ENCODE data around the gene PLAAT5.
"Not testable (repeated sequence)": the region's sequence is repeated elsewhere in the genome, so short reads cannot be mapped to it uniquely, and the experiment has no call there.

PLAAT5 gene, protein sequence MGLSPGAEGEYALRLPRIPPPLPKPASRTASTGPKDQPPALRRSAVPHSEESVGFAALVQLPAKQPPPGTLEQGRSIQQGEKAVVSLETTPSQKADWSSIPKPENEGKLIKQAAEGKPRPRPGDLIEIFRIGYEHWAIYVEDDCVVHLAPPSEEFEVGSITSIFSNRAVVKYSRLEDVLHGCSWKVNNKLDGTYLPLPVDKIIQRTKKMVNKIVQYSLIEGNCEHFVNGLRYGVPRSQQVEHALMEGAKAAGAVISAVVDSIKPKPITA

DNA sequence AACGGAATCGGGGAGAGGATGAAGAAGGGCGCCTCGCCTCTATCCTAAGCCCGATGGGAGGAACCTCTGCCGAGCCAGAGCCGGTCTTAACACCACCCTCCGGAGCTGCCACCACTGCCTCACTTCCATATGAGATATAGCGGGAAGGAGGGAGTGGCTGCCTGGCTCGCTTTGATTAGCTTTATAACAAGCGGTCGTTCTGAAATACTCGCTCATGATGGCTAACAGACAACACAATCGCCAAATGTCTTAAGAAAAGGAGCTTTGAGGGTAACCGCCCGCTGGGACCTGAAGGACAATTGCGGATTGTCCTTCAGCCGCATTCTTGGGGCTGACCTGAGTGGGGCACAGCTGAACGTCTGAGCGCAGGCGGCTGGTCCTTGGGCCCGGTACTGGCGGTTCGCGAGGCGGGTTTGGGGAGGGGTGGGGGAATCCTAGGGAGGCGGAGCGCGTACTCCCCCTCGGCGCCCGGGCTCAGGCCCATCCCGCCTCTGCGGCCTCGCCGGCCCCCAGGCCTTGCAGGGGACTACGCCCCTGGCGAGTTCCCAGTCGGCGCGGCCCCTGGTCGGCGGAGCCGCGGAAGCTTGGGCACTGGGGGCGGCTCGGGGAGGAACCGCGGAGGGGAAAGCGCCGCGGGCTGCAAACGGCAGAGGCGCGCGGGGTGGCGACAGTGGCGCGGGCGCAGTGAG, at the start of gene PLAAT5:
Gene PLAAT5 (minus strand): TSS at position 617 of the 689 bp plus-strand sequence. CDS start 133 bp downstream, at position 484.
- no peak for DNase-seq (ENCODE audit: low spot score)

DNA sequence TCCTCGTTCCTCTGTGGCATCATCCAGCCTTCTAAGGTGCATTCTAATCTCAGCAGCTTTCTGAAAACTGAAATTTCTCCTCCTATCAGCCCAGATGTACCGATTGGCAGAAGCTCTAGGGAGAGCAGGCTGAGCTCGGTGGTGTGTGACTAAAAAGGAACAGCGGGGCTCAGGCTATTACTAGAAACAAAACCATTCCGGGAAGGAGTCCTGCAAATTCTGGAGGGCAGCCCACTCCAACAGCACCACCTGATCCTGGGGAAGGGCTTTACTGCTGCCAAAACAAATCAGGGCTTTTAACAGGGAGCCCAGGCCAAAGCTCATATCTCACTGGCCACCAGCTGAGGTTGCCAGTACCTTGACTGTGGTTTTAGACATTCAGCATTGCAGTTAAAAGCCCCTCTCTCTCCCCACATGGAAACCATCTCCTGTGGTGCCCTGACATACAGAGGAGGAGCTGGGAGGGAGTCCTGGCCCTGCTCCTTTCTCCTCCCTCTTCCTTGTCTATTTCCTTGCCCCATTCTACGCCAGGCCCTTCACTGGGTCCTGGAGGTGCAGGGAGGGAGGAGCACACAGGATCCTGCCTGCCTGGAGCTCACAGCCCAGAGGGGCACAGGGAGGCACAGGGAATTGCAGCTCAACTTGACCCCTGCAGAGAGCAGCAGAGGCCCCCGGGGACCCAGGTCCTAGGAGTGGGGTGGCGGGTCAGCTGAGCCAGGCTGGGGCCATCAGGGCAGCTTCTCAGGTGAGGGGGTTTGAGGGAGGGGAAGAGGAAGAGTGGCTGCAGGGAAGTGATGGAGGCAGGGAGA, 46.5 kb upstream of the PLAAT5 start:
- DNase-seq (ENCODE audit: low spot score) = no peak

DNA sequence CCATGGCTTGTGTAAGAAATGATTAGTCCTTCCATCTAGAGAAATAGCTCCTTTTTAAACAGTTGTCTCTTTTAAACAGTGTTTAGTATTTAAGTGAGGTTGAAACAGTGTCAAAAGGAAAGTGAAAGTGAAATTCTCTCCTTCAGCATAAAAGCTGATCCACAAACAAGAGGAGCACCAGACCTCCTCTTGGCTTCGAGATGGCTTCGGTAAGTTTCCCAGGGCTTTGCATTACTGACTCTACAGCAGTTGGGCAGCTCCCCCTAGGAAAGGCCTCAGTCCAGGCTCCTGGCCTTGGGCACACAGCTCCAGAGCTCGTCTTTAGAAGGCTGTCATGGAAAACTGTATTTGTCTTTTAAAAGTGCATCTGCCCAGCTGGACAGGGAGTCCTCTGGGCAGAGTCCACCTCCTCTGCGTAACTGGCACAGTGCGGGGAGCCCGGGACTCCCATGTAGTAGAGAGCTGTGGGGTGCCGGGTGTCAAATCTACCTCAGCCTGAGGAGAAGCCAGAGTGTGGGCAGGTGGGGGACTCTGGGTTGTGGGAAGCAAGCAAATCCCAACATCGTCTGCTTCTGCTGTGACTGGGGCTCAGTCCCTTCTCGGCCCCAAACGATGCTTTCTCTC, 45.8 kb upstream of the PLAAT5 start, which contains the start of gene PLAAT4:
Gene PLAAT4 (plus strand): TSS at position 140 of the 624 bp plus-strand sequence. CDS start 61 bp downstream, at position 201.
- DNase-seq (ENCODE audit: low spot score) = peak; percentile 58

GRCh38 chr11:63535734-63536133, 44.8 kb upstream of the PLAAT5 start:
- DNase-seq (ENCODE audit: low spot score) = no peak

GRCh38 chr11:63534895-63535461, 44.0 kb upstream of the PLAAT5 start:
- no peak for DNase-seq (ENCODE audit: low spot score)

- no peak for DNase-seq (ENCODE audit: low spot score)
These were observed 43.1 kb upstream of the PLAAT5 start for GRCh38 chr11:63534076-63534475.

GRCh38 chr11:63532799-63533475, 42.0 kb upstream of the PLAAT5 start:
- DNase-seq (ENCODE audit: low spot score) = no peak

- DNase-seq (ENCODE audit: low spot score) = no peak
These were observed 41.1 kb upstream of the PLAAT5 start for GRCh38 chr11:63532117-63532516.

GRCh38 chr11:63531074-63531792, 40.3 kb upstream of the PLAAT5 start:
- DNase-seq (ENCODE audit: low spot score) = peak; percentile 63

DNA sequence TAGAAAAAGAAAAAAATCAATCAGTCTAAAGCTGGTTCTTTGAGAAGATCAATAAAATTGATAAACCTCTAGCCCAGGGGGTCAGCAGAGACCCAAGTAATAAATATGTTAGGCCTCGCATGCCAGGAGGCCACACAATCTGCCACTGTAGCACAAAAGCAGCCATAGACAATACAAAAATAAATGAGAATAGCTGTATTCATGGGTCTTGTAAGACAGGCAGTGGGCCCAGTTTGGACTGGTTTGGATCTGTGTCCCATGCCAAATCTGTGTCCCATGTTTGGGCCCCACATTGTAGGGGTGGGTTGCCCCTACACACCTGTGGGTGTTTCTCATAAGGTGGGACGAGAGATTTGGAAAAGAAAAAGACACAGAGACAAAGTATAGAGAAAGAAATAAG, 39.1 kb upstream of the PLAAT5 start:
- DNase-seq (ENCODE audit: low spot score) = no peak

DNA sequence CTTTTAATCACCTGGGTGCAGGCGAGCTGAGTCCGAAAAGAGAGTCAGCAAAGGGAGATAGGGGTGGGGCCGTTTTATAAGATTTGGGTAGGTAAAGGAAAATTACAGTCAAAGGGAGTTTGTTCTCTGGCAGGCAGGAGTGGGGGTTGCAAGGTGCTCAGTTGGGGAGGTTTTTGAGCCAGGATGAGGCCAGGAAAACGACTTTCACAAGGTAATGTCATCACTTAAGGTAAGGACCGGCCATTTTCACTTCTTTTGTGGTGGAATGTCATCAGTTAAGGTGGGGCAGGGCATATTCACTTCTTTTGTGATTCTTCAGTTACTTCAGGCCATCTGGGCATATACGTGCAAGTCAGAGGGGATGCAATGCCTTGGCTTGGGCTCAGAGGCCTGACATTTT, 38.4 kb upstream of the PLAAT5 start:
- not testable (repeated sequence) for DNase-seq (ENCODE audit: low spot score)

GRCh38 chr11:63528729-63529278, 37.8 kb upstream of the PLAAT5 start:
- DNase-seq (ENCODE audit: low spot score) = not testable (repeated sequence)

DNA sequence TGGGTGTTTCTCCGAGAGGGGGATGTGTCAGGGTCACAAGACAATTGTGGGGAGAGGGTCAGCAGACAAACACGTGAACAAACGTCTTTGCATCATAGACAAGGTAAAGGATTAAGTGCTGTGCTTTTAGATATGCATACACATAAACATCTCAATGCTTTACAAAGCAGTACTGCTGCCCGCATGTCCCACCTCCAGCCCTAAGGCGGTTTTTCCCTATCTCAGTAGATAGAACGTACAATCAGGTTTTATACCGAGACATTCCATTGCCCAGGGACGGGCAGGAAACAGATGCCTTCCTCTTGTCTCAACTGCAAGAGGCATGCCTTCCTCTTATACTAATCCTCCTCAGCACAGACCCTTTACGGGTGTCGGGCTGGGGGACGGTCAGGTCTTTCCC, 37.2 kb upstream of the PLAAT5 start:
- DNase-seq (ENCODE audit: low spot score) = not testable (repeated sequence)

GRCh38 chr11:63527667-63528066, 36.7 kb upstream of the PLAAT5 start:
- no peak for DNase-seq (ENCODE audit: low spot score)

DNA sequence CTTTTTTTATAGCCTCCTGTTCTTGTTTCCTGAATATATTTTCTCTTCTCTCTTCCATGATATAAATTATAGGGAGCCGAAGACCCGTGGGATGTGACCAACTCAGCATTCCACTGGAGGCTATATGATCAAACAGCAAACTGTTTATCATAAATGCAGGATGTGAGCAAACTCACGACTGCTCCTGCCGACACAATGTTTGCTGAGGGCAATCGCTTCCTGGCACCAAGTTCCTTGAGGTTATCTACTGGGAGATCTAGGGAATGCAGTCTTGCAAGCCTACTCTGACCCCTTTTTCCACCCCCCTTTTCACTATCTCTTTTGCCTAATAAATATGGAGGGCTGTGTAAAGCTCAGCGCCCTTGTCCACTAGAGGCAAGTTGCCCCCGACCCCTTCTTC, 32.2 kb upstream of the PLAAT5 start:
- no peak for DNase-seq (ENCODE audit: low spot score)

GRCh38 chr11:63521896-63522295, 30.9 kb upstream of the PLAAT5 start:
- no peak for DNase-seq (ENCODE audit: low spot score)

DNA sequence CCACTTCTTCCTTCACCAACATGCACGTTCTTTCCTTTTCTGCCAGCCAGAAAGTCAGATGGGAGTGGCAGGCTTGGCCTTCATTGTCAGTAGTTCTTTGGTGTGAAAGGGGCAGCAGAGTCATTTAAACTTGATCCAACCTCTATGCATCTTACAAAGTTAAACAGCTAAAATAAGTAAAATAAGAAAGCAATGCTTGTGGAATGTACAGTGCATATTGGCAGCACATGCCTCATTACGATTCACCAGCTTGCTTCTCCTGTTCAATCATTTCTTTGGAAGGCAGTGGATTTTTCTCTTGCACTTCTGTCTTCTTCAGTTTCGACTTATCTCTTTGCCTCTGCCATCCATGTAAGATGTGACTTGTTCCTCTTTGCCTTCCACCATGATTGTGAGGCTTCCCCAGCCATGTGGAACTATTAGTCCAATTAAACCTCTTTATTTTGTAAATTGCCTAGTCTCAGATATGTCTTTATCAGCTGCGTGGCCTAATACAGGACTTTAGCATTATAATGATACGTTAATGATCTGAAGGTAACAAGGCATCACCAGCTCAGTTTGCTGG, 29.7 kb upstream of the PLAAT5 start:
- DNase-seq (ENCODE audit: low spot score) = no peak

DNA sequence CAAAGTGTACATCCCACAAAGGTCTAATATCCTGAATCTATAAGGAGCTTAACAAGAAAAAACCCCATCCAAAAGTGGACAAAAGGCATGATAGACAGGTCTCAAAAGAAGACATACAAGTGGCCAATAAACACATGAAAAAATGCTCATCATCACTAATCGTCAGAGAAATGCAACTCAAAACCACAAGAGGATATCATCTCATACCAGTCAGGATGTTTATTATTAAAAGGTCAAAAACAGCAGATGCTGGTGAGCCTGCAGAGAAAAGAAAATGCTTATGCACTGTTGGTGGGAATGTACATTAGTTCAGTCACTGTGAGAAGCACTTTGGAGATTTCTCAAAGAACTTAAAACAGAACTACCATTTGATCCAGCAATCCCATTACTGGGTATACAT, 27.6 kb upstream of the PLAAT5 start:
- DNase-seq (ENCODE audit: low spot score) = peak; percentile 21

DNA sequence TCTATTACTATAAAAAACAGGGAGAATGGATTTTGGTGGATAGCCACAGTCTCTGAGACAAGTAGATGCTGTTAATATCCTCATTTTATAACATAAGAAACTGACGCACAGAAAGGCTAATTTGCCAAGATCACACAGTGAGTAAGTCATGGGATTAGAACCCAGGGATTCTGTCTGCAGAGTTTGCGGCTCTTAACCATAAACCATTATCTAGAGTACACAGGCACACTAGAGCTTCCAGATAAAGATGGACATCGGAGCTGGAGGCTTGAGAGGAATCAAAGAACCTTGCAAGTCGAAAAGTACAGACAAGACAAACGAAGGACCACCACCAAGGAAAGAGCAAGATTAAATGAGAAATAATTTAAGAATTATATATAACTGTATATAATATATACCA, 26.2 kb upstream of the PLAAT5 start:
- DNase-seq (ENCODE audit: low spot score) = no peak

GRCh38 chr11:63516109-63516508, 25.1 kb upstream of the PLAAT5 start:
- no peak for DNase-seq (ENCODE audit: low spot score)
